ENCODE results near the gene TUBGCP5.

TUBGCP5 gene

GRCh38 chr15:22981051-22981840, 58.1 kb downstream of the TUBGCP5 start:
- DNase-seq (ENCODE audit: low read depth, low spot score), result no peak
- no peak overlapping the region for H3K4me3 ChIP-seq (ENCODE audit: low read length)

GRCh38 chr15:22980189-22981050, 58.9 kb downstream of the TUBGCP5 start, which contains the start of gene CYFIP1:
Gene CYFIP1 (minus strand): TSS chr15:22980368. CDS start chr15:22947285, 33,083 bp downstream.
- DNase-seq (ENCODE audit: low read depth, low spot score), result no peak
- H3K4me3 ChIP-seq (ENCODE audit: low read length), result peak within 1 kb of the TSS; percentile 77

GRCh38 chr15:22979238-22980188, 59.9 kb downstream of the TUBGCP5 start:
- no peak for DNase-seq (ENCODE audit: low read depth, low spot score)
- H3K4me3 ChIP-seq (ENCODE audit: low read length), result peak overlapping the region; percentile 77

DNA sequence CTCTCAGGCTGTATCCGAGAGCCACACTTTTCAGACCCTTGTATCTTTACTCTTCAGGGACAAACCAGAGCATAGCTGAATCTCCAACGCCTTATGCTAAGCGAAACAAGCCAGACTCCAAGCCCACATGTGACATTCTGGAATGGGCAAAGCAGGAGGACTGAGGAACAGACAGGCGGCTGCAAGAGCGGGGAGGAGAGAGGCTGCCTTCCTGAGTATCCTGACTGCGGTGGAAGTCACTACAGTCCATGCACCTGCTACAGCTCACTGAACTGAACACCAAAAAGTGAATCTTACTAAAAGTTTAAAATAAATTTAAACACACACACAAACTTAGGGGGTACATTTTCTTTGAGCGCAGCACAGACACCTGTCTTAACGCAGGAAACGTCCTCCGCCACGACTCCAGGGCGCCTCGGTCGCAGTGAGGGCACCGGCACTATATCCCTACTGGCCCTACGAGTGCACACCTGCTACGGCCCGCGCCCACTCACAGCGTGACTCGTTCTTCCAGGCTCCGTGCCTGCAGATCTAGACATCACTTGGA, 60.6 kb downstream of the TUBGCP5 start:
- H3K4me3 ChIP-seq (ENCODE audit: low read length), result peak overlapping the region; percentile 77
- DNase-seq (ENCODE audit: low read depth, low spot score), result no peak

GRCh38 chr15:22974745-22975144, 64.6 kb downstream of the TUBGCP5 start:
- H3K4me3 ChIP-seq (ENCODE audit: low read length), result no peak overlapping the region
- no peak for DNase-seq (ENCODE audit: low read depth, low spot score)

DNA sequence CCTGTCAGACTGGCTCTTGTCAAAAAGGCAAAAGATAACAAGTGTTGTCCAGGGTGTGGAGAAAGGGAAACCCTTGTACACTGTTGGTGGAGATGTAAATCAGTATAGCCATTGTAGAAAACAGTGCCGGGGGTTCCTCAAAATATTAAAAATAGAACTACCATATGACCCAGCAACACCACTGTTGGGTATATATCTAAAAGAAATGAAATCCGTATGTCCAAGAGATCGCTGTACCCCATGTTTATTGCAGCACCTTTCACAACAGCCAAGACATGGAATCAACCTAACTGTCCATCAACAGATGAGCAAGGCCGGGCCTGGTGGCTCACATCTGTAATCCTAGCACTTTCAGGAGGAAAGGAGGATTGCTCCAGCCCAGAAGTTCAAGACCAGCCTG, 65.4 kb downstream of the TUBGCP5 start:
- no peak overlapping the region for H3K4me3 ChIP-seq (ENCODE audit: low read length)
- DNase-seq (ENCODE audit: low read depth, low spot score), result no peak

- no peak for DNase-seq (ENCODE audit: low read depth, low spot score)
- no peak overlapping the region for H3K4me3 ChIP-seq (ENCODE audit: low read length)
Measured at GRCh38 chr15:22973286-22973685, 66.1 kb downstream of the TUBGCP5 start.

DNA sequence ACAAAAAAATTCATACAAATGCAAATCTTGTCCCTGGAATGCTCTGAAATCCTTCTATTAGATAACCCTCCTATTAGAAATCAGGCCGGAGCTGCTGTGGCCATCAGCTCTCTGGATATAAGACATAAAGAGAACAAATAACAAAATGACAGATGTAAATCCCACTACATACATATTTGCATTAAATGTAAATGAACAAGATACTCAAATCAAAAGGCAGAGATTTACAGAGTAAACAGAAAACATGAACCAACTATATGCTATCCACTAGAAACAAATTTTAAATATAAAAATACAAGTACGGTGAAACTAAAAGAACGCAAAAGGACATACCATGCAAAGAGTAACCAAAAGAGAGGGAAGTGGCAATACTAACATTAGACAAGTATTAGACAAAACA, 69.9 kb downstream of the TUBGCP5 start:
- H3K4me3 ChIP-seq (ENCODE audit: low read length), result no peak overlapping the region
- no peak for DNase-seq (ENCODE audit: low read depth, low spot score)

GRCh38 chr15:22968366-22968765, 71.0 kb downstream of the TUBGCP5 start:
- DNase-seq (ENCODE audit: low read depth, low spot score), result no peak
- no peak overlapping the region for H3K4me3 ChIP-seq (ENCODE audit: low read length)

DNA sequence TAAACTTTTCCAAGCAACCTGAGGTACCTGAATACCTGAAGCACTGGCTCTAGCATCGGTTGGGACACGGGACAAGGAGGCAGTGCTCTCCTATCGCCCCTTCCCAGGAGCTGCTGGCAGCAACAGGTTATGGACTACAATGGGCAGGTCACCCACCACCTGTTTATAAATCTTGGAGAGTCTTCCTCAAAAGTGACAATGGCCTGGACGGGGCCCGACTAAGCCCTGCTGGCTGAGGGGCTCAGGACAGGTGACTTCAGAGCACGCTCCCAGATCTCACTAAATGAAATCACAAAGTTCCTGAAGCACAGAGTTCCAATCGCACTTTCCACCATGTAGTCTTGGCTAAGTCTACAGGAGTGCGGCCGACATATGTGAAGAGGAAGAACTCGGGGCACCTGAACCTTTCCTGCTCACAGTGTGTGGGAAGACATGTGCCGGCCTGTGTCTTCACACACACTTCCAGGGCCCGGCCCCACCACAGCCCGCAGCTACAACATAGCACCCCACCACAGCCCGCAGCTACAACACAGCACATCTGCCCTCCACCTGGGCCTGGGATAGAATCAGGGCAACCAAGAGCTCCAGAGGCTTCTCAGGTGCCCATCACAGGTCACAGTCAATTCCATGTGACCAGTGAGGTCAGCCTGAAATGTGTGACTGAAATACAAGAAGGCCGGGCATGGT, 72.1 kb downstream of the TUBGCP5 start:
- DNase-seq (ENCODE audit: low read depth, low spot score), result no peak
- no peak overlapping the region for H3K4me3 ChIP-seq (ENCODE audit: low read length)

DNA sequence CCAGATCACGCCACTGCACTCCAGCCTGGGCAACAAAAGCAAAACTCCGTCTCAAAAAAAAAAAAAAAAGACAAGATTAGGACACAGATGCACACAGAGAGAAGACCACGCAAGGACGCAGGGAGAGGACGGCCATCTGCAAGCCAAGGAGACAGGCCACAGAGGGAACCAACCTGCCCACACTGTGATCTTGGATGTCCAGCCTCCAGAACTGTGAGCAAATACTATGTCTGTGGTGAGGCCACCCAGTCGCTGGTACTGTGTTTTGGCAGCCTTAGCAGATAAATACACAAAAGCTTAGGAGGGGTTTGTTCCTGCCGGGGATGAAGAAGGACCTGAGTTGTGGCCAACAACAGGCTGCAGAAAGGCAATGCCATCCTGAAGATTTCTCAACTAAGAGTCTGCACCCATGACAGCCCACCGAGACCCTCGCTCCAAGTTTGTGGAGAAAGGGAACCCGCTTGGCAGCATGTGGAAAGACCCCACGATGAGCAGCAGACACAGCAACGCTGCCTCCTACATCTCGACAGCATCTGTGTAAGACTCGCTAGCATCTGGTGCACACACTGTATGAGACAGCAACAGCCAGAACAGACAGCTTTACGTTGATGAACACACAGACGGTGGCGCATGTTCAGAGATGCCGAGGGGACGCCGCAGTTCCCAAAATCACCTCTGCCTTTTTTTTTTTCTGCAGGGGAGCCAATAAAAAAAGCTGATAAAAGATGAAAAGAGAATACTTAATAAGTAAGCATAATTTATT, 72.9 kb downstream of the TUBGCP5 start:
- DNase-seq (ENCODE audit: low read depth, low spot score), result no peak
- H3K4me3 ChIP-seq (ENCODE audit: low read length), result no peak overlapping the region

- no peak overlapping the region for H3K4me3 ChIP-seq (ENCODE audit: low read length)
- DNase-seq (ENCODE audit: low read depth, low spot score), result no peak
Measured at GRCh38 chr15:22963641-22964040, 75.7 kb downstream of the TUBGCP5 start.

DNA sequence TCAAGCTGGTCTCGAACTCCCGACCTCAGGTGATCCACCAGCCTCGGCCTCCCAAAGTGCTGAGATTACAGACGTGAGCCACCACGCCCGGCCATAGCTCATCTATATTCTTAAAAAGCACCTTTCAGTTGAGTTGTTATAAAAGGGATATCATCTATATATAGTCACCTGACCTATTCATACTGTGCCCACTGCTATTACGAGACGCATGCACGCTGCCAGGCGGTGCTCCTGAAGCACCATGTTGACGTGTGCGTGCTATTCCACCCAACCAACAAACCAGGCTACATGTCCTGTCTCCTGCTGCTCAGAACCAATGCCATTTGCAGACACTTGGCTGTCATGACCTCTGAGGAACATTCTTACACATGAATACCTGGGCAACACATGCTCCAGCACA, 76.8 kb downstream of the TUBGCP5 start:
- DNase-seq (ENCODE audit: low read depth, low spot score), result no peak
- H3K4me3 ChIP-seq (ENCODE audit: low read length), result no peak overlapping the region

DNA sequence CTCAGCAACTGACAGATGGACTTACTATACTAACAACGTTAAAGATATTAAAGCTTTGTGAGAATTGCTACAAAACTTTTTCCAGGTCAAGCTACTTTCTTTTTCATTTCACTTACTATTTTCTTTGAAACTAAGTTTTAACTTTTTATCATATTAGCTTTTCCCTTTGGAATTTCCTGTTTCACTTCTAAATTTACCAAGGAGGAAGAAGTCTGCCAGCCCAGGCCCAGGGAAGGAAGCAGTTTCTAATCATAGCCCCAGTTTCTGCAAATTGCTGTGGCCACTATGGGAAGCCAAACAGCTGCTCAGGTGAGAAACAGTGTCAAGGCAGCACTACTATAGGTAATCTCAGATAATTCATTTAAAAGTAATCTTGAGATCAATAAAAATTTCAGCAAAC, 77.6 kb downstream of the TUBGCP5 start:
- no peak overlapping the region for H3K4me3 ChIP-seq (ENCODE audit: low read length)
- no peak for DNase-seq (ENCODE audit: low read depth, low spot score)

- no peak for DNase-seq (ENCODE audit: low read depth, low spot score)
- H3K4me3 ChIP-seq (ENCODE audit: low read length), result no peak overlapping the region
Measured at GRCh38 chr15:22960556-22960955, 78.8 kb downstream of the TUBGCP5 start.

- H3K4me3 ChIP-seq (ENCODE audit: low read length), result no peak overlapping the region
Measured at GRCh38 chr15:22960126-22960525, 79.2 kb downstream of the TUBGCP5 start.

GRCh38 chr15:22959321-22960101, 79.9 kb downstream of the TUBGCP5 start:
- DNase-seq (ENCODE audit: low read depth, low spot score), result no peak
- no peak overlapping the region for H3K4me3 ChIP-seq (ENCODE audit: low read length)

More at GRCh38 chr15:22960126-22960525, 79.2 kb downstream of the TUBGCP5 start:
- no peak for DNase-seq (ENCODE audit: low read depth, low spot score)
